GF-D8 (cell line): ENCODE measurements around the gene UFSP2.

ENCODE experiments used
- DNase-seq: peaks from one replicate; lab custom pipeline; 2025; lab: John Stamatoyannopoulos, UW

UFSP2 gene

GRCh38 chr4:185426960-185427688 is 1.4 kb upstream of the UFSP2 start:
- no peak for DNase-seq

GRCh38 chr4:185424905-185425646 is 688 bp downstream of the UFSP2 start:
- DNase-seq, result no peak

GRCh38 chr4:185421366-185422124 is 4.2 kb downstream of the UFSP2 start:
- DNase-seq, result no peak

GRCh38 chr4:185416955-185417354 is 8.8 kb downstream of the UFSP2 start:
- DNase-seq, result no peak

- DNase-seq, result no peak
These were observed 13.4 kb downstream of the UFSP2 start for GRCh38 chr4:185412412-185412811.

GRCh38 chr4:185411849-185412248 is 13.9 kb downstream of the UFSP2 start:
- no peak for DNase-seq

GRCh38 chr4:185408432-185408831 is 17.3 kb downstream of the UFSP2 start:
- DNase-seq, result no peak

GRCh38 chr4:185405296-185405999 is 20.3 kb downstream of the UFSP2 start:
- no peak for DNase-seq

- DNase-seq, result no peak
These were observed 21.7 kb downstream of the UFSP2 start for GRCh38 chr4:185404031-185404430.

- no peak for DNase-seq
These were observed 26.3 kb downstream of the UFSP2 start for GRCh38 chr4:185399466-185399865.

- DNase-seq, result no peak
These were observed 27.1 kb downstream of the UFSP2 start for GRCh38 chr4:185398618-185399017.

- DNase-seq, result no peak
These were observed 28.9 kb downstream of the UFSP2 start, which contains the start of gene ANKRD37 for GRCh38 chr4:185396724-185397385. TSS of gene ANKRD37 (plus strand) at chr4:185396841. CDS start at chr4:185396924, 83 bp downstream.

GRCh38 chr4:185395956-185396723 is 29.6 kb downstream of the UFSP2 start:
- peak; percentile 83 for DNase-seq

- no peak for DNase-seq
These were observed 30.4 kb downstream of the UFSP2 start, which contains the start of gene LRP2BP for GRCh38 chr4:185395238-185395955. TSS of gene LRP2BP (minus strand) at chr4:185395924. CDS start at chr4:185378186, 17,738 bp downstream.

- no peak for DNase-seq
These were observed 31.1 kb downstream of the UFSP2 start for GRCh38 chr4:185394568-185395237.

GRCh38 chr4:185392156-185392555 is 33.6 kb downstream of the UFSP2 start:
- no peak for DNase-seq

- no peak for DNase-seq
These were observed 34.8 kb downstream of the UFSP2 start for GRCh38 chr4:185390941-185391340.

GRCh38 chr4:185387957-185388356 is 37.8 kb downstream of the UFSP2 start:
- no peak for DNase-seq

- peak; percentile 46 for DNase-seq
These were observed 40.8 kb downstream of the UFSP2 start for GRCh38 chr4:185384930-185385331.
